ENCODE data around the gene LRRC45.

DNA sequence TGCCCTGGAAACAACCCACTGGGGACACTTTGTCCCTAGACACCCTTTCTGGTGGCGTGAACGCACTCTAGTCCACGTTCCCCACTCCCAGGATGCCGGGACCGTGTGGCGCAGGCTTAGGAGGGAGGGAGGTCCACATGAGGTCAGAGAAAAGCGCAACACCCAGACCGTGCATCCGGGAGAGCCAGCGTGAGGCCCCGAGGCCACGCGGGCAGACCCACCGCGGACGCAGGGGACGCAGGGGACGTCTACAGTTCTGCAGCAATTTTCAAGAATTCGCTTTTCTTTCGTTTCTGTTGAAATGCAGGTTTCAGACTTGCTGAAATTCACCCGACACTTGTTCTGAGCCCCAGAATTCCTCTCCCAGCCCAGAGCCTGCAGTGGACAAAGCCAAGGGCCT lies 23.8 kb downstream of the LRRC45 start:
- TF ChIP-seq, protein P1, sequence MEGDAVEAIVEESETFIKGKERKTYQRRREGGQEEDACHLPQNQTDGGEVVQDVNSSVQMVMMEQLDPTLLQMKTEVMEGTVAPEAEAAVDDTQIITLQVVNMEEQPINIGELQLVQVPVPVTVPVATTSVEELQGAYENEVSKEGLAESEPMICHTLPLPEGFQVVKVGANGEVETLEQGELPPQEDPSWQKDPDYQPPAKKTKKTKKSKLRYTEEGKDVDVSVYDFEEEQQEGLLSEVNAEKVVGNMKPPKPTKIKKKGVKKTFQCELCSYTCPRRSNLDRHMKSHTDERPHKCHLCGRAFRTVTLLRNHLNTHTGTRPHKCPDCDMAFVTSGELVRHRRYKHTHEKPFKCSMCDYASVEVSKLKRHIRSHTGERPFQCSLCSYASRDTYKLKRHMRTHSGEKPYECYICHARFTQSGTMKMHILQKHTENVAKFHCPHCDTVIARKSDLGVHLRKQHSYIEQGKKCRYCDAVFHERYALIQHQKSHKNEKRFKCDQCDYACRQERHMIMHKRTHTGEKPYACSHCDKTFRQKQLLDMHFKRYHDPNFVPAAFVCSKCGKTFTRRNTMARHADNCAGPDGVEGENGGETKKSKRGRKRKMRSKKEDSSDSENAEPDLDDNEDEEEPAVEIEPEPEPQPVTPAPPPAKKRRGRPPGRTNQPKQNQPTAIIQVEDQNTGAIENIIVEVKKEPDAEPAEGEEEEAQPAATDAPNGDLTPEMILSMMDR (conservative IDR thresholded peaks at IDR 0.05 in 1 of 2, IDR thresholded peaks at IDR 0.05 in 1 of 2; ENCODE audit: low read depth in 1 of 2, low read length in 2 of 2) = no peak
- no peak for TF ChIP-seq EZH2 (IDR thresholded peaks at IDR 0.05; ENCODE audit: low read length, missing control alignments)
